ENCODE results near the gene TIAL1.
"Not testable (repeated sequence)": the region's sequence is repeated elsewhere in the genome, so short reads cannot be mapped to it uniquely, and the experiment has no call there.

DNA sequence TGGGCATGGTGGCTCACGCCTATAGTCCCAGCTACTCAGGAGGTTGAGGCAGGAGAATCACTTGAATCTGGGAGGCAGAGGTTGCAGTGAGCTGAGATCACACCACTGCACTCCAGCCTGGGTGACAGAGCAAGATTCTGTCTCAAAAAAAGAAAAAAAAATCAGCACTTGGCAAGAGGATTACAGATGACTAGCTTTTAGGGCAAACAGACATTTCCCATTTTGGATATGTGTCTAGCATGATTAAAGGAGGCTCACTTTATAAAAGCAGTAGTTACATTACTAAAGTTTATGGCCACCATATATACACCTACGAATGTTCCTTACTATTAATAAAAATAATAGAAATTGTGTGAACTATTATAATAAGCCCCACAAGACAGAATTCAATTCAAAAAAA lies 40.7 kb downstream of the TIAL1 start:
- not testable (repeated sequence) for TF ChIP-seq POLR2A (IDR thresholded peaks at IDR 0.05; ENCODE audit: insufficient read depth in 1 of 2, low read depth in 2 of 2, low read length in 2 of 2); CEBPB (IDR thresholded peaks at IDR 0.05; ENCODE audit: borderline replicate concordance, low read depth, low read length); RAD21 (CRISPR knock-in tag; IDR thresholded peaks at IDR 0.05); ZNF160 (CRISPR knock-in tag; IDR thresholded peaks at IDR 0.05)
- TF ChIP-seq, protein P1, sequence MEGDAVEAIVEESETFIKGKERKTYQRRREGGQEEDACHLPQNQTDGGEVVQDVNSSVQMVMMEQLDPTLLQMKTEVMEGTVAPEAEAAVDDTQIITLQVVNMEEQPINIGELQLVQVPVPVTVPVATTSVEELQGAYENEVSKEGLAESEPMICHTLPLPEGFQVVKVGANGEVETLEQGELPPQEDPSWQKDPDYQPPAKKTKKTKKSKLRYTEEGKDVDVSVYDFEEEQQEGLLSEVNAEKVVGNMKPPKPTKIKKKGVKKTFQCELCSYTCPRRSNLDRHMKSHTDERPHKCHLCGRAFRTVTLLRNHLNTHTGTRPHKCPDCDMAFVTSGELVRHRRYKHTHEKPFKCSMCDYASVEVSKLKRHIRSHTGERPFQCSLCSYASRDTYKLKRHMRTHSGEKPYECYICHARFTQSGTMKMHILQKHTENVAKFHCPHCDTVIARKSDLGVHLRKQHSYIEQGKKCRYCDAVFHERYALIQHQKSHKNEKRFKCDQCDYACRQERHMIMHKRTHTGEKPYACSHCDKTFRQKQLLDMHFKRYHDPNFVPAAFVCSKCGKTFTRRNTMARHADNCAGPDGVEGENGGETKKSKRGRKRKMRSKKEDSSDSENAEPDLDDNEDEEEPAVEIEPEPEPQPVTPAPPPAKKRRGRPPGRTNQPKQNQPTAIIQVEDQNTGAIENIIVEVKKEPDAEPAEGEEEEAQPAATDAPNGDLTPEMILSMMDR (CRISPR knock-in tag; IDR thresholded peaks at IDR 0.05): not testable (repeated sequence)

All from HepG2 (cell line).